NCI-H524 (cell line): Measurements from ENCODE around the gene ANG.

ENCODE experiments used
- DNase-seq, 2 experiments: peaks; one replicate each; lab custom pipeline; 2025; lab: John Stamatoyannopoulos, UW

ANG gene

GRCh38 chr14:20676072-20676471 is 12.5 kb upstream of the ANG start:
- DNase-seq, result no peak

- DNase-seq, result peak in 1 of 2 experiments; percentile 28
Observed at GRCh38 chr14:20679907-20680306, 8.7 kb upstream of the ANG start.

- DNase-seq, result no peak
Observed at GRCh38 chr14:20680363-20680762, 8.2 kb upstream of the ANG start.

- no peak for DNase-seq
Observed at GRCh38 chr14:20680843-20681347, 7.7 kb upstream of the ANG start.

GRCh38 chr14:20681348-20682126 is 7.0 kb upstream of the ANG start:
- DNase-seq, result peak; percentile 90 to 94

- no peak for DNase-seq
Observed at GRCh38 chr14:20682127-20682434, 6.5 kb upstream of the ANG start.

- peak; percentile 95 to 97 for DNase-seq
Observed at GRCh38 chr14:20682435-20683124, 6.0 kb upstream of the ANG start.

- DNase-seq, result peak; percentile 91 to 98
Observed at GRCh38 chr14:20683125-20683890, 5.3 kb upstream of the ANG start.

- peak; percentile 90 to 92 for DNase-seq
Observed at GRCh38 chr14:20683891-20684661, 4.5 kb upstream of the ANG start, which contains the start of gene RNASE4. TSS of gene RNASE4 (plus strand) at chr14:20684560. CDS start at chr14:20699372, 14,812 bp downstream.

GRCh38 chr14:20684662-20685456 is 3.7 kb upstream of the ANG start:
- peak; percentile 62 to 72 for DNase-seq

GRCh38 chr14:20686386-20687143 is 2.0 kb upstream of the ANG start:
- no peak for DNase-seq

GRCh38 chr14:20687362-20688166 is 1.0 kb upstream of the ANG start:
- no peak for DNase-seq

GRCh38 chr14:20690848-20691640 is 2.5 kb downstream of the ANG start:
- peak; percentile 65 to 86 for DNase-seq

- DNase-seq, result peak in 1 of 2 experiments; percentile 28
Observed at GRCh38 chr14:20692116-20692751, 3.7 kb downstream of the ANG start.

- no peak for DNase-seq
Observed at GRCh38 chr14:20696764-20697163, 8.2 kb downstream of the ANG start.

GRCh38 chr14:20697273-20698017 is 8.9 kb downstream of the ANG start:
- DNase-seq, result peak; percentile 59 to 79

- no peak for DNase-seq
Observed at GRCh38 chr14:20698018-20698329, 9.4 kb downstream of the ANG start.
